HG02970 (cell line): ENCODE measurements around the gene HNRNPUL1.

Source experiments
- ATAC-seq: cut with Tn5 transposase; IDR thresholded peaks from one replicate; pipeline ENCODE4 v1.9.1; 2021; ENCODE audit warnings: mild to moderate bottlenecking, moderate library complexity, moderate number of reproducible peaks; ENCODE audit not compliant: unreplicated experiment, low FRiP score

HNRNPUL1 gene

DNA sequence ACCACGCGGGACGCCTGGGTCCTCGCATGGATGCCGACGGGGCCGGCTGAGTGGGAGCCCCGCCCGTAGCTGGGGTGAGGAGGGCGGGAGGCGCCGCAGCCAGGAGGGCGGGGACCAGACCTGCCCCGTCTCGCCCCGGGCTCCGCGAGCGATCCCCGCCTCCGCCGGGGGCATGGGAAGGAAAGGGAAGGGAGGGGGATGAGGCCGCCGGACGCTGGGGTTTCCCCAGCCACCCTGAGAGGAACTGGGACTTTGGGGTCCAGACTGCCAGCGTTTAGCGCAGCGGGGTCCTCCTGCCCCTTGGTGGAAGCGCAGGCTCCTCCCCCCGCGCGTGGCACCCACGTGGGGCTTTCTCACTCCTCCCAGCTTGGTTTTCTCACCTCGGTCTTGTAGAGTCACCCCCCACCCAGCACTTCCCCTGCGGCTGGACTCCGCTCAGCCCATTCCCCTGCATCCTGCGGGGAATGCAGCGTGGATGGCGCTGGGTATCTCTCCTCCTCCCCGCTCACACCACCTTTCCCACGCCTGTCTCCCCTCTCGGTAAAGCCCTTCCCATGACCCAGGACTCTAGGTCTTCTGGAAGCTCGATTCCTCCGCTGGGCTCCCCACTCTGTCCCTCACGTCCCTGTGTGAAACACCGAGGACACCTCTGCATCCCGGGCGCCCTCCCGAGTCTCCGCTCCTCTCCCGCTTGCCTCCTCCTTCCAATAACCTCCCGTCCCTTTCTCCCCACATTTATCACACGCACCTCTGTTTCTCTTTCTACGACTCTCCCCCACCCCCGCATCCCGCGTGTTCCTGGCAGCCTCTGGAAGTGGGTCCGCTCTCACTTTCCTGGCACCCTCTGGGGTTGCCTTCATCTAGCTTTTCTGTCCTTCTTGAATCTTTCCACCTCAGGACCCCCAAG is 87.4 kb downstream of the HNRNPUL1 start:
- no peak for ATAC-seq

- no peak for ATAC-seq
These were observed 88.1 kb downstream of the HNRNPUL1 start for GRCh38 chr19:41352279-41352608.

- ATAC-seq: no peak
These were observed 88.7 kb downstream of the HNRNPUL1 start for GRCh38 chr19:41352609-41353465.

GRCh38 chr19:41353466-41354342 is 89.5 kb downstream of the HNRNPUL1 start, which contains the start of gene TGFB1:
Gene TGFB1 (minus strand): TSS chr19:41353922. CDS start chr19:41353044, 878 bp downstream.
- ATAC-seq: peak; percentile 42

GRCh38 chr19:41354343-41354953 is 90.3 kb downstream of the HNRNPUL1 start:
- no peak for ATAC-seq

DNA sequence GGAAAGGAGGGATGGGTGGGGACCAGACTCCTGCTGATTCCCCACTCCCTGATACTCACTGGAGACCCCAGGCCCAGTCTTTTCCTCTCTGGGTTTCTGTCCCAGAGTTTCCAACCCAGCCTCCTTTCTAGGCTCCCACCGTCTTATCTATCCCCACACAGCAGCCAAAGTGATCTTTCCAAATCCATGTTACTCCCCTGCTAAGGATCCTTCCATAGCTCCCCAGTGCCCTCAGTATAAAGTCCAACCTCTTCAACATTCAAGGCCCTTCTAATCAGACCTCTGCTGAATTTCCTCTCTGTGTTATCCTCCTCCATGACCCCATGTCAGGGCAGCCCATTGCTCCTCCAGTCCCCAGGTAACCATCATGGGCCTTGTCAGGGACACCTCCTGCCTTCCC is 90.9 kb downstream of the HNRNPUL1 start:
- no peak for ATAC-seq

GRCh38 chr19:41355802-41356201 is 91.6 kb downstream of the HNRNPUL1 start:
- ATAC-seq: no peak

DNA sequence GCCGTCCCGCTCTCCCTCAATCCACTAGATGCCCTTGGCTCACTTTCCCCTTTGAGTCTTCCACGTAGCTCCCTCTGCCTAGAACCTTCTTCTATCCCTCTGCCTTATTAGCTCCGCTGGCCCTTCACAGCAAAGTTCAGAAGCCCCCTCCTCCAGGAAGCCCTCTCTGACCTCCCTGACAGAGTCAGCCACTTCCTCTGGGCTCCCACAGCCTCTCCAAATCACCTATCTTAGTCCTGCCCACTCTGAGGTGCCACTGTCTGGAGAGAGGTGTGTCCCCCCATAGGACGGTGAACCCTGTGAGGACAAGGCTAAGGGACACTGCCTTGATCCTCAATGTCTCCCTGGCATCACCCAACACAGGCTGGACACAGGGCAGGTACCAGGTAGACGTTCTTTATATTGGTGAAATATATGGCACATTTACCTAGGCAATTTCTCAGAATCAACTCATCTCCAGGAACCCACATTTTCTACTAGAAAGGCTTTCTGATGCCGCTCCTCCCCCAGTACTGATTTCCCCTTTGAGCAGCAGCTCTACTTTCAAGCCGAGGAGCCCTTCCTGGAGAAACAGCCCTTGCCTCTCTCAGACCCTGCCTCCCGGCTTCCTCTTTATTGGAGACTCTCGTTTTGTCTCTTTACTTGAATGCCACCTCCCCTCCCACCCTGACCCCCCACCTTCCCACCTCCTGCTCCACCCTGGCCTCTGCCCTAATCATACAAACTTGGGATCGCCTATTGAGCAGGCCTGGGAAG is 93.0 kb downstream of the HNRNPUL1 start:
- no peak for ATAC-seq
